HUES6 (cell line): ENCODE measurements around the gene LIN7B.
A peak's percentile ranks its signal among the peaks of the same experiment; 100 is the strongest.
"Not testable (repeated sequence)": the region's sequence is repeated elsewhere in the genome, so short reads cannot be mapped to it uniquely, and the experiment has no call there.

Experiments used
- H3K27ac ChIP-seq: 2 replicates; pipeline ENCODE4 v1.7.0; 2013; ENCODE audit warnings: low read depth, mild to moderate bottlenecking, low read length, inconsistent platforms
- H3K27me3 ChIP-seq: 2 replicates; pipeline ENCODE4 v1.6.1; 2013; ENCODE audit warnings: low read length; ENCODE audit not compliant: control insufficient read depth, insufficient read depth
- H3K36me3 ChIP-seq: 2 replicates; pipeline ENCODE4 v1.6.1; 2013; ENCODE audit warnings: low read length; ENCODE audit not compliant: control insufficient read depth, insufficient read depth
- H3K4me1 ChIP-seq: 2 replicates; pipeline ENCODE4 v1.6.1; 2013; ENCODE audit warnings: low read length; ENCODE audit not compliant: control insufficient read depth, insufficient read depth
- H3K4me3 ChIP-seq: 2 replicates; pipeline ENCODE4 v1.5.1; 2013; ENCODE audit warnings: low read depth, low read length
- H3K9ac ChIP-seq: one replicate; pipeline ENCODE4 v1.6.1; 2013; ENCODE audit warnings: mild to moderate bottlenecking, low read length
- H3K9me3 ChIP-seq: 2 replicates; pipeline ENCODE4 v1.6.1; 2013; ENCODE audit warnings: low read depth, low read length; ENCODE audit not compliant: control insufficient read depth, insufficient read depth

The LIN7B gene

DNA sequence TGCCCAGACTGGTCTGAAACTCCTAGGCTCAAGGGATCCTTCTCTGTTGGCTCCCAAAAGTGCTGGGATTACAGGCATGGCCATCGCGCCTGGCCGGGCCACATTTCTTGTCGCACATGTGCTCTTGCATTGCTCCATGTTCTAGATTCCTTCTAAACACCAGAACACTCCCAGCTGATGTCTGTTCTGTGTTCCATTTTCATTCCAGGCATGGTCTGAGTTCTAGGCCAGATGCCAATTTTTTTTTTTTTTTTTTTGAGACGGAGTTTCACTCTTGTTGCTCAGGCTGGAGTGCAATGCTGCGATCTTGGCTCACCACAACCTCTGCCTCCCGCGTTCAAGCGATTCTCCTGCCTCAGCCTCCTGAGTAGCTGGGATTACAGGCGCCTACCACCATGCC lies 7.7 kb downstream of the LIN7B start:
- not testable (repeated sequence) for H3K9me3 ChIP-seq, H3K4me3 ChIP-seq, H3K27ac ChIP-seq, H3K9ac ChIP-seq, H3K36me3 ChIP-seq
- Histone ChIP-seq H3K27me3 (peaks cover 26% of the 10 kb centered on the region), H3K4me1 (peaks cover 19% of the 10 kb centered on the region; the same call in 1 of the 2 replicates)

- H3K36me3 ChIP-seq, H3K9ac ChIP-seq, H3K27ac ChIP-seq, H3K9me3 ChIP-seq, H3K4me3 ChIP-seq: not testable (repeated sequence)
- Histone ChIP-seq H3K4me1 (peaks cover 14% of the 10 kb centered on the region; the same call in 1 of the 2 replicates), H3K27me3 (peaks cover 26% of the 10 kb centered on the region)
Observed at GRCh38 chr19:49123285-49123684, 9.1 kb downstream of the LIN7B start.

DNA sequence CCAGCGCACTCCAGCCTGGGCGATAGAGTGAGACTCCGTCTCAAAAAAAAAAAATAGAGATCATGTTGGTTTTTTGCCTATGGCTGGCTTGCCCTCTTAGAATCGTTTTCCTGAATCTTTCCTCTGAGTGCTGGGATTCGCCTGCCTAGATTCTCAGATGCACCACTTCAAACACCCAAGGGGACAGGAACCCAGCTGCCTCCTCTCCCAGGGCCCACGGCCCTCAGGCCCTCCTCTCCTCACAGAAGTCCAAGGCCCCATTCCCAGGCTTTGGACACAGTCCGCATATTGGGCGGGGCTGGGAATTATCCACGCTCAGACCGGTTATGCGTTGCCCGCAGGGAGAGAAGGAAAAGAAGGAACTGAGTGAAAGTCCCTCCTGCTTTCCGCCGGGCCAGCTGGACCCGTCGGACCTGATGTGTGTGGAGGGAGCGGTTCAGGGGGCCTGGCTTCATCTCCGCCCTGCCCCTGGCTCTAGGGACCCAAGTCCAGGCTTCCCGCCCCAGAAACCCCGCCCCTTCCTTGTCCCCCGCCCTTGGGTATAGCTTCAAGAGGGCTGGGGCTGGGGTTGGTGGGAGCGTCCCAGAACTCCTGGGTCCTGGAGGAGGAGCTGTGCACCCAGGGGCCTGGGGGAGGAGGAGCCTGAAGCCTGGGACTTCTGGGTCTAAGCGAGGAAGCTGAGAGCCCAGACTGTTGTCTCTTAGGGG lies 11.0 kb downstream of the LIN7B start:
- H3K9ac ChIP-seq, result no peak overlapping the region
- H3K36me3 ChIP-seq, result no peaks in the 10 kb centered on the region
- peaks cover 18% of the 10 kb centered on the region for H3K27me3 ChIP-seq
- peak overlapping the region; percentile 48; the same call in 1 of the 2 replicates for H3K4me3 ChIP-seq
- no peaks in the 10 kb centered on the region for H3K9me3 ChIP-seq
- H3K4me1 ChIP-seq, result peaks cover 23% of the 10 kb centered on the region
- H3K27ac ChIP-seq, result no peak overlapping the region

- Histone ChIP-seq H3K27ac (no peak overlapping the region), H3K9ac (no peak overlapping the region), H3K27me3 (peaks cover 7% of the 10 kb centered on the region; the same call in 1 of the 2 replicates), H3K36me3 (peaks cover 3% of the 10 kb centered on the region; the same call in 1 of the 2 replicates), H3K9me3 (no peaks in the 10 kb centered on the region), H3K4me3 (no peak overlapping the region), H3K4me1 (peaks cover 20% of the 10 kb centered on the region)
Observed at GRCh38 chr19:49126575-49126974, 12.4 kb downstream of the LIN7B start.

GRCh38 chr19:49127225-49127624 lies 13.1 kb downstream of the LIN7B start:
- H3K27ac ChIP-seq, H3K9ac ChIP-seq, H3K27me3 ChIP-seq, H3K36me3 ChIP-seq, H3K9me3 ChIP-seq: not testable (repeated sequence)
- Histone ChIP-seq H3K4me1 (peaks cover 20% of the 10 kb centered on the region), H3K4me3 (peak overlapping the region; percentile 55; the same call in 1 of the 2 replicates)

DNA sequence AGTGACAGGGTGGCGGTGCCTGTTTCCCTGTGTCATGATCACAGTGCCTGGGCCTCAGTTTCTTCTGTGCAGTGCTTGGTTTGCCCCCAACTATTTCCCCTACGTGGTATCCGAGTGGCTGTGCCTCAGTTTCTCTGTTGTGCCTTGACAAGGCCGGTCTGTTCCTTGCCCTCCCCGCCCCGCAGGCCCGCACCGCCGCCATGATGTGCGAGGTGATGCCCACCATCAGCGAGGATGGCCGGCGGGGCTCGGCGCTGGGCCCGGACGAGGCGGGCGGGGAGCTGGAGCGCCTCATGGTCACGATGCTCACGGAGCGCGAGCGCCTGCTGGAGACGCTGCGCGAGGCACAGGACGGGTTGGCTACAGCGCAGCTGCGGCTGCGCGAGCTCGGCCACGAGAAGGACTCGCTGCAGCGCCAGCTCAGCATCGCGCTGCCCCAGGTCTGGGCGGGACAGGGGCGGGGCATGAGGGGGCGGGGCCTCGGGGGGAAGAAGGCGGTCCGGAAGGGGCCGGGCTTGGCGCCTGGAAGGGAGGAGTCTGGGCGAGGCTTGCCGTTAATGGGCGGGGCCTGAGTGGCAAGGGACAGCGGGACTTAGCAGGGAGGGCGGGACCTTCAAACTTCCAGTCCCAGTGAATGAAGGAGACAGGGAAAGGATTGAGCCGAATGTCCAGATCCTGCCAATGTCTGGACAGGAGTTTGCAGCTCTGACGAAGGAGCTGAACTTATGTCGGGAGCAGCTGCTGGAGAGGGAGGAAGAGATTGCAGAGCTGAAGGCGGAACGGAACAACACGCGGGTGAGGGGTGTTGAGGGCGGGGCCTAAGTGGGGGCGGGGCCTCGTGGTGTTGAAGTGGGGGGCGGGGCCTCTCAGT lies 13.7 kb downstream of the LIN7B start:
- Histone ChIP-seq H3K4me3 (peak overlapping the region; percentile 66), H3K9me3 (no peaks in the 10 kb centered on the region), H3K9ac (peak overlapping the region; percentile 3), H3K27me3 (no peaks in the 10 kb centered on the region), H3K4me1 (peaks cover 26% of the 10 kb centered on the region), H3K27ac (no peak overlapping the region), H3K36me3 (peaks cover 3% of the 10 kb centered on the region; the same call in 1 of the 2 replicates)

- H3K36me3 ChIP-seq, result peaks cover 3% of the 10 kb centered on the region; the same call in 1 of the 2 replicates
- peak overlapping the region; percentile 66 for H3K4me3 ChIP-seq
- H3K27me3 ChIP-seq, result no peaks in the 10 kb centered on the region
- H3K27ac ChIP-seq, result no peak overlapping the region
- H3K9me3 ChIP-seq, result no peaks in the 10 kb centered on the region
- H3K9ac ChIP-seq, result peak overlapping the region; percentile 40
- peaks cover 26% of the 10 kb centered on the region for H3K4me1 ChIP-seq
Observed at GRCh38 chr19:49128545-49129237, 14.5 kb downstream of the LIN7B start.

- no peaks in the 10 kb centered on the region for H3K9me3 ChIP-seq
- H3K4me3 ChIP-seq, result peak overlapping the region; percentile 66
- no peak overlapping the region for H3K9ac ChIP-seq
- H3K4me1 ChIP-seq, result peaks cover 30% of the 10 kb centered on the region
- no peak overlapping the region for H3K27ac ChIP-seq
- peaks cover 3% of the 10 kb centered on the region; the same call in 1 of the 2 replicates for H3K36me3 ChIP-seq
- H3K27me3 ChIP-seq, result no peaks in the 10 kb centered on the region
Observed at GRCh38 chr19:49129238-49129583, 15.0 kb downstream of the LIN7B start.

DNA sequence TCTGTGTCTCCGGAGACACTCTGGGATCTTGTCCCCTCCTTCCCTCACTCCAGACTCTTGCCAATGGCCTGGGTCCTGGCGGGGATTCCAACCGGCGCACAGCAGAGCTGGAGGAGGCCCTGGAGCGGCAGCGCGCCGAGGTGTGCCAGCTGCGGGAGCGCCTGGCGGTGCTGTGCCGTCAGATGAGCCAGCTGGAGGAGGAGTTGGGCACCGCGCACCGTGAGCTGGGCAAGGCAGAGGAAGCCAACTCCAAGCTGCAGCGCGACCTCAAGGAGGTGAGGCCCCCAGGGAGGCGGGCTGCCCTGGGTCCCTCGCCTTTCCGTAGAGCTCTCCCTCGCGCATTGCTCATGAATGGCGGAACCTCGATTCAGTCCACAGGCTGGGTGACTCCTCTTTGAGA lies 16.2 kb downstream of the LIN7B start:
- Histone ChIP-seq H3K4me3 (no peak overlapping the region), H3K36me3 (peaks cover 3% of the 10 kb centered on the region; the same call in 1 of the 2 replicates), H3K9me3 (no peaks in the 10 kb centered on the region), H3K4me1 (peaks cover 34% of the 10 kb centered on the region), H3K27ac (no peak overlapping the region), H3K9ac (no peak overlapping the region), H3K27me3 (no peaks in the 10 kb centered on the region)

GRCh38 chr19:49132974-49133609 lies 18.9 kb downstream of the LIN7B start:
- H3K27ac ChIP-seq, result no peak overlapping the region
- H3K27me3 ChIP-seq, result no peaks in the 10 kb centered on the region
- peak overlapping the region; percentile 57 for H3K4me3 ChIP-seq
- H3K36me3 ChIP-seq, result peaks cover 3% of the 10 kb centered on the region; the same call in 1 of the 2 replicates
- no peaks in the 10 kb centered on the region for H3K9me3 ChIP-seq
- H3K9ac ChIP-seq, result no peak overlapping the region
- H3K4me1 ChIP-seq, result peaks cover 33% of the 10 kb centered on the region
